Measurements from ENCODE around the gene TBC1D16.

DNA sequence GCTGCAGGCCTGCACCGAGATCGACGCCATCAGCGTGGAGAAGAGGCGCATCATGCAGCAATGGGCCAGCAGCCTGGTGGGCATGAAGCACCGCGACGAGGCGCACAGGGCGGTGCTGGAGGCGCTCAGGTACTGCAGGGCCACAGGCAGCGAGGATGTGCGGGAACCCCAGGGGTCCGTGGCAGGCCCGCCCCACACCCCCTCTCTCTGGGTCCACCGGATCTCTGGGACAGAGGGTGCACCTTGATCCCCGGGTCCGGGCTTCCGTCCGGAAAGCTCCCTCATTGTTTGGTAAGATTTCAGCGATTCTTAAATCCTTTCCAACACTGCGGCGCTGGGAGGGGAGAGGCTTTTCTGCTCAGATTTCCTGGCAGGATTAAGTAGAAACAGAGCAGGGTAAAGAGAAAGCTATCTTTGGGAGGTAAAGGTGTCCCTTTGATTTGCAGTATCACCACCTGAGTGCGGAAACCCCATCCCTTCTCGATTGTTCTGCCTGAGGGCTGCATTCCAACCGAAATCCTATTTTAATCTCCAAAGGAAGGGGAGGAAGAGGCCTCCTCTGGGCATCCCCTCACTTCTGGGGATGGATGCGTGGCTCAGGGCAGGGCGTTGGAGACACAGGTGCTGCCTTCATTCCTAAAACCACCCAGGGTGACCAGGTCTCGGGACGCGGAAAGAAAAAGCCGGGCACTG is 30.0 kb upstream of the TBC1D16 start:
- TF ChIP-seq, protein P1, sequence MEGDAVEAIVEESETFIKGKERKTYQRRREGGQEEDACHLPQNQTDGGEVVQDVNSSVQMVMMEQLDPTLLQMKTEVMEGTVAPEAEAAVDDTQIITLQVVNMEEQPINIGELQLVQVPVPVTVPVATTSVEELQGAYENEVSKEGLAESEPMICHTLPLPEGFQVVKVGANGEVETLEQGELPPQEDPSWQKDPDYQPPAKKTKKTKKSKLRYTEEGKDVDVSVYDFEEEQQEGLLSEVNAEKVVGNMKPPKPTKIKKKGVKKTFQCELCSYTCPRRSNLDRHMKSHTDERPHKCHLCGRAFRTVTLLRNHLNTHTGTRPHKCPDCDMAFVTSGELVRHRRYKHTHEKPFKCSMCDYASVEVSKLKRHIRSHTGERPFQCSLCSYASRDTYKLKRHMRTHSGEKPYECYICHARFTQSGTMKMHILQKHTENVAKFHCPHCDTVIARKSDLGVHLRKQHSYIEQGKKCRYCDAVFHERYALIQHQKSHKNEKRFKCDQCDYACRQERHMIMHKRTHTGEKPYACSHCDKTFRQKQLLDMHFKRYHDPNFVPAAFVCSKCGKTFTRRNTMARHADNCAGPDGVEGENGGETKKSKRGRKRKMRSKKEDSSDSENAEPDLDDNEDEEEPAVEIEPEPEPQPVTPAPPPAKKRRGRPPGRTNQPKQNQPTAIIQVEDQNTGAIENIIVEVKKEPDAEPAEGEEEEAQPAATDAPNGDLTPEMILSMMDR (IDR thresholded peaks at IDR 0.05) = no peak
- no peak for TF ChIP-seq POLR2A (IDR thresholded peaks at IDR 0.05)

All from esophagus squamous epithelium (tissue), 4 donors.